ENCODE data around the gene CLEC10A.
"Not testable (repeated sequence)": the region's sequence is repeated elsewhere in the genome, so short reads cannot be mapped to it uniquely, and the experiment has no call there.

The CLEC10A gene

GRCh38 chr17:7070712-7071111 is 9.3 kb downstream of the CLEC10A start:
- no peak for DNase-seq

DNA sequence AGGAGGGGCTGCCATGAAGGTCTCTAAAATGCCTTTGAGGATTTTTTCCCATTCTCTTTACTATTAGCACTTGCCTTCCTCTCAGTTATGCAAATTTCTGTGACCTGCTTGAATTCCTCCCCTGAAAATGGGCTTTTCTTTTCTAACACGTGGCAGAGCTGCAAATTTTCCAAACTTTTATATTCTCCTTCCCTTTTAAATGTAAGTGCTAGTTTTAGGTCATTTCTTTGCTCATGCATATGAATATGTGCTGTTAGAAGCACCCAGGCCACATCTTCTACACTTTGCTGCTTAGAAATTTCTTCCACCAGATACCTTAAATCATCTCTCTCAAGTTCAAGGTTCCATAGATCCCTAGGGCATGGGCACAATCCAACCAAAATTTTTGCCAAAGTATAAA is 11.8 kb downstream of the CLEC10A start:
- DNase-seq: no peak

GRCh38 chr17:7067198-7067597 is 12.9 kb downstream of the CLEC10A start:
- no peak for DNase-seq

GRCh38 chr17:7064261-7064660 is 15.8 kb downstream of the CLEC10A start:
- no peak for DNase-seq

- DNase-seq: no peak
Measured at GRCh38 chr17:7063518-7064094, 16.4 kb downstream of the CLEC10A start.

DNA sequence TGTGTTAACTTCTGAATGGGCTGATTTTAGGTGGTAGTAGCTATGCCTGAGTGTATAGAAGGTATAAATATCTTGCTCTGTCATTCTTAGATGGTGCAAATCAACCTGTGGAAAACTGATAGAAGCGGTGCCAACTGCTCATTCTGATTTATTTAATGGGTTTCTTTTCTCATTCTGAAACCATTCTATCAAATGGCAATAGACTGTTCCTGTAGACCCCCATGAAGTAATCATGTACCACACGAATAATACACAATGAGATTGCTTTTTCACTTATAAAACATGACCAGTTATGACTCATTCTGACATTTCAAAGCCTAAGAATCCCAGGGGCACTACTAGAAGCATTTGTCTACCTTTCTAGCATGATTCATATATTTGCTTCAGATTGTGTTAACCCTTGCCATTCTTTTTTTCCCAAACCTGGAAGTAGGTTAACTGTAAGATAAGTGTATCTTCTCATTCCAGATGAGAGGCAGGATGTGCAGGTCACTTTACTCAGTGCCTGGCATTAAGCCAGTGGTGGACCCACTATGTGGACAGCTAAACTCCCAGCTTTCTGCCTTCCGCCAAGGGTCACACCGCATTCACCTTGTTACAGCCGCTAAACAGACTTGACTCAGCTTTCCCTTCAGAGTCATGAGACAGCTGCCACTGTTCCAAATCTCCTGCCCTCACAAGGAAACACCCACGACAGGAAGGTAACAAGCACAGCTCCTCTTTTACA is 19.7 kb downstream of the CLEC10A start:
- peak; percentile 60 for DNase-seq

DNA sequence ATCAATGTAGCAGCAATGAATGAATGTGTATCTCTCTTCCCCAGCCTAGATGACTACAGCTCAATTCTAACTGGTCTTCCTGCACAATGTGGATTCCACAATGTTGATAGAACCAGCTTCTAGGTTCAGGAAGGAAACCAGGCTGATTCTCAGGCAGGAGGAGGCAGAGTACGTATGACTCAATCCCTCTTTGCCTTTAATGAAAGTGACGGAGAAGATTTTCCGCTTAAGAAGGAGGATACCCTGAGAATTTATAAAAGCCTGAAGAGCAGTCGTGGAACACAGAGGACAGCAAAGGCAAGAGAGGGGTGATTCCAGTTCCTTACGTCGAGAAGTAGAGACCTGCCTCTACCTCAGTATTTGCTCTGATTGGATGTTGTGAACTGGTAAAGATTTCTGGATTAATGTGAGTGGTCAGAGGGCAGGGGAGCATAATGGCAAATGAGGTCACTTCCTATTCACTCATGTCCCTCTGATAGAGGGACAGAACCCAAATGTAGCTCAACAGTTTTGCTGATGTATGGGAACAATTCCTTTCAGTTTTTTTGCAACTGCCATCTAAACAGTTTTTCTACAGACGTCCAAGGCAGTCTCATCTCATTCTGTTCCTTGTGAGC is 21.1 kb downstream of the CLEC10A start:
- DNase-seq: no peak

GRCh38 chr17:7056386-7056785 is 23.7 kb downstream of the CLEC10A start:
- DNase-seq: peak; percentile 59

GRCh38 chr17:7050583-7050982 is 29.5 kb downstream of the CLEC10A start:
- not testable (repeated sequence) for DNase-seq

- no peak for DNase-seq
Measured at GRCh38 chr17:7048968-7049367, 31.1 kb downstream of the CLEC10A start.

GRCh38 chr17:7047566-7047965 is 32.5 kb downstream of the CLEC10A start:
- no peak for DNase-seq

GRCh38 chr17:7046725-7047397 is 33.2 kb downstream of the CLEC10A start:
- not testable (repeated sequence) for DNase-seq

- no peak for DNase-seq
Measured at GRCh38 chr17:7046127-7046724, 33.8 kb downstream of the CLEC10A start.

DNA sequence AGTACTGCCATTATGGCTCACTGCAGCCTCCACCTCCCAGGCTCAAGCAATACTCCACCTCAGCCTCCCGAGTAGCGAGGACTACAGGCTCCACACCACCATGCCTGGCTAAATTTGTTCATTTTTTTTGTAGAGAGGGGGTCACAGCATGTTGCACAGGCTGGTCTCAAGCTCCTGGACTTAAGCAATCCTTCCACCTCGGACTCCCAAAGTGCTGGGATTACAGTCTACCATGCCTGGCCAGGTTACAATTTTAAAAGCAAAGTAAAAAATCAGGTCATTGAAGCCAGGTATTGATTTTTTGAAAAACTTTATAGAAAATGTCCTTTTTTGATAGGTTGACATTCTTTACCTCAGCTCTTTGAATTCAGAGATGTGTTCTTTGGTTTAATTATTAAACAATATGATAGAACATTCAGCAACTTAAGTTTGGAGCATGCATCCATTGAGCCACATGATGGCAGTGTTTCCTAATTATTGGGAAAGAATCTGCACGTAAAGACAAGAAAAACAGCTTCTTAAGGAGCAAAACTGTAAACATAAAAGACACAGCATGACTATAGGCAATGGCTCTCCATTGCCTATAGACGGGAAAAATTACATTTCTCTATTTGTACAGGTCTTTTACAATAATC is 34.4 kb downstream of the CLEC10A start:
- peak; percentile 73 for DNase-seq

DNA sequence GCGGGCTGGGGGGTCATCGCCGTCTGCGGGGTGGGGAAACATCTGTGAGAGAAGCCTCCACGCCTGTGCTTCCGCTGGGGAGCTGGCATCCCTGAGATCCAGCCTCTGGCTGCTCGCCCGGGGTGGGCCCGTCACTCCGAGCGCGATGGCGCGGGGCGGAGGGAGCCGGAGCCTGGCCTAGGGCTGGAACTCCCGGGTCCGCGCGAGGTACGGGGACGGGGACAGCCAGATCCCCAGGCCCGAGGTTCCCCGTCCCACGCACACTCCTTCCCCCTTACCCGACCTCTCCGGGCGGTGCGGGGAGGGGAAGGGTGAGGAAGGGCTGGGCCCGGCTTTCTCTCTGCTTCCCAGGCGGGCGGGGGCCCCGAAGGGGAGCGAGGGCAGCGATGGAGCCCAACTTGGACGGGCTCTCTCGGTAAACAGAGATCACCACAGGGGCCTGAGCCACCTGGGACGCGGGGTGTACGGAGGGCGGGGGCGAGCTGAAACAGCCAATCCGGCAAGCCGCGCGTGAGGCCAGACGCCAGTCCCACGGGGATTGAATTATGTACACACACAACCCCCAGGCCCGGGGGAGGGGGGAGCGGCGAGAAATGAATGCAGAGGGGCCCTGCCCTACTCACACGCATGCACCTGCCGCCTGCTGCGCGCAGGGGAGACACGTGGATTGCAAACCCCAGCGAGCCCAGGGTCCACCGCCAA is 36.4 kb downstream of the CLEC10A start, which contains the start of gene SLC16A11:
SLC16A11 (minus strand) TSS at position 596 of the 702 bp plus-strand sequence; CDS start at position 17, 579 bp downstream.
- no peak for DNase-seq

- DNase-seq: no peak
Measured at GRCh38 chr17:7043182-7043496, 36.9 kb downstream of the CLEC10A start.

- no peak for DNase-seq
Measured at GRCh38 chr17:7042501-7043181, 37.4 kb downstream of the CLEC10A start.

DNA sequence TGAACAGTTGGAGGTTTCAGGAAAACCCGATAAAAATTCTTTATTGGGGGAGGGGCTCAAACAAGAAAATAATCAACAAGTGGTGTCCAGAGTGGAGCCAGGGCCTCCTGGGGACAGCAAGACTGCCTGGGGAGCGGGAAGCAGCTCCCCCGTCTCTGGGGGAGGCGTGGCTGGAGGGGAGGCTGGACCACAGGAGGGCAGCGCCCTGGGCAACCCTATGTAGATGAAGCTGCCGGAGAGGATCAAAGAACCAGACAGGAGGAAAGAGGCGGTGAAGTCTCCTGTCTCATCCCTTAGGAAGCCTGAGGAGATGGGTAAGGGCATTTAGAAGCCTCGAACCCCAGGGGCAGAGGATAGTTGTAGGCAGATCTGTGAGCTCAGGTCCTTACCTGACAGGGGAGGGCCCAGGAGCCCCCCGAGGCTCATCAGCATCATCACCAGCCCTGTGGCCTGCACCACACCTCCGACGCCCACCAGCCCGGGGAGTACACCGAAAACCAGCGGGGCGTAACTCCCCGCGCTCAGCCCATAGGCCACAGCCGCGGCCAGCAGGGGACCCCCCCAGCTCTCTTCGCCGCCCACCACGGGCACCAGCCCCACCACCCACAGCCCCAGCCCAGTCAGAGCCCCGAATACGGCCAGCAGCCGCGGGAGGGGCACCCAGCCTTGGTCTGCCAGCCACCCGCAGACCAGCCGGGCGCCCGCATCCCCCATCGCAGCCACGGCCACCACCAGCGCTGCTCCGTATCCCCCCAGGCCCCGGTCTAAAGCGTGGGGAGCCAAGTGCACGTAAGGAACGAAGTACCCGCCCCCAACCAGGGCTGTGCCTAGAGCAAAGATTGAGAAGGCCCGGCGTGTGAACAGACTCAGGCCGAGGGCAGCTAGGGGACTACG is 38.2 kb downstream of the CLEC10A start:
- DNase-seq: no peak

DNA sequence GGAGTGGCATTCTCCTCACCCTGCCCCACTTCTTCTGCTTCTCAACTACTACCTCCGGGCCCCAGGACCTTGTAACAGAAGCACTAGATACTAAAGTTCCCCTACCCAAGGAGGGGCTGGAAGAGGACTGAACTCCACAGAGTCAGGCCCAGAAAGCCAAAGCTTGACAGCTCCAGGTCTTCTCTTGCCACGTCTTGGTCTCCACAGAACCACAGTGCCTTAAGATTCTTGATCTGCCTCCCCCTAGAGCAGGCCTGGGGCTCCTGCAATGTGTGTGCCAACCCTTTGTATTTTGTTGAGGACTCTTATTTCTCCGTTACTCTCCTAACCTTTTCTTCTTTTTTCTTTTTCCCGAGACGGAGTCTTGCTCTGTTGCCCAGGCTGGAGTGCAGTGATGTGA is 40.2 kb downstream of the CLEC10A start:
- no peak for DNase-seq
